ENCODE data around the gene SART1.

DNA sequence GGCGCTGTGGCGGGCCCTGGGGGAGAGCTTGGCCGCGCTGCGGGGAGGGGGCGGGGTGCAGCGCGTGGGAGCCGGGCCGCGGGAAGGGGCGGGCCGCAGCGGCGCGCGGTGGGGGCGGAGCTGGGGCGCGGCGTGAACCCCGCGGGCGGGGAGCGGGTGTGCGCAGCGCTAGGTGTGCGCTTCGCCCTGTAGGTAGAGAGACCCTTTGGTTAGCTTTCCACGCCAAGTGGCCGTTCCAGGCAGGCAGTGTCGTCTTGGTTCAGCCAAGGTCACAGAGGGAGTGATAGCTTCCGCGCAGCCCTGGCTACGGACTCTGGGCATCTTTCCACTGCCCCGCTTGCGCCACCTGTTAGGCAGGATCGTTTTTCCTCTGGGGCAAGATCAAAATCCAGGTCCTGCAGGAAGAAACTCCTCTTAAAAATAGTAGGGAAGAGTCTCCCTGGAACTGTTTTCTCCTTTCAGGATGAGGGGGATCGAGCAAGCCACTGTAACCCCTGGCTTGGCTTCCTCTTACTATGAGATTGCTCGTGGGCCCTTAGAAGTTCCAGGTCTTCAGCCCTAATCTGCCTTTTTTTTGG is 41.2 kb downstream of the SART1 start:
- TF ChIP-seq CTCF (IDR thresholded peaks at IDR 0.05), result no peak
- TF ChIP-seq POLR2A (IDR thresholded peaks at IDR 0.05), result no peak

Data from Peyer's patch (tissue), 4 donors.